AG04450 (cell line): ENCODE measurements around the gene SLC4A2. TPM values are rescaled to one million over a fixed set of nuclear protein-coding genes. Genes with fewer than 3 reads are reported as not detected.

Experiments used
- CTCF ChIA-PET: fragments of 300-600, 350-600 bp; formaldehyde crosslinking; extraction: SDS; loops from one replicate; lab custom pipeline; 2022; ENCODE audit warnings: antibody characterized with exemption, inconsistent platforms; lab: Charles Lee
- POLR2A ChIA-PET: fragments of 350-600 bp; formaldehyde crosslinking; extraction: SDS; loops from one replicate; lab custom pipeline; 2021; ENCODE audit warnings: antibody characterized with exemption, inconsistent platforms; lab: Yijun Ruan, JAX
- DNase-seq: peaks from one replicate; pipeline ENCODE4 v3.0.0-alpha.2; 2011; ENCODE audit warnings: low read depth, low spot score
- H3K27ac ChIP-seq: one replicate; pipeline ENCODE4 v1.5.1; 2012; ENCODE audit warnings: low read depth, low read length, control low read depth
- H3K27me3 ChIP-seq: one replicate; pipeline ENCODE4 v1.6.0; 2012; ENCODE audit warnings: low read length; ENCODE audit not compliant: control insufficient read depth, insufficient read depth
- H3K4me3 ChIP-seq: 2 replicates; pipeline ENCODE4 v1.5.1; 2011; ENCODE audit warnings: mild to moderate bottlenecking, low read depth, low read length, control low read depth
- H3K9me3 ChIP-seq: 2 replicates; pipeline ENCODE4 v1.5.1; 2012; ENCODE audit warnings: low read length; ENCODE audit not compliant: control insufficient read depth, insufficient read depth
- polyA plus RNA-seq: library from polyadenylated mRNA; depleted of rRNA; stranded (reverse); fragments of >200 nt; gene quantifications from 2 replicates; pipeline ENCODE4 v1.2.3, GENCODE V29; 2011
- TF ChIP-seq, protein P1 (sequence below): IDR thresholded peaks from 2 replicates; pipeline ENCODE4 v1.5.1; 2011; ENCODE audit warnings: low read depth, low read length, control low read depth, inconsistent platforms

SLC4A2 gene
- polyA plus RNA-seq, 1 experiment = 40.5 TPM

DNA sequence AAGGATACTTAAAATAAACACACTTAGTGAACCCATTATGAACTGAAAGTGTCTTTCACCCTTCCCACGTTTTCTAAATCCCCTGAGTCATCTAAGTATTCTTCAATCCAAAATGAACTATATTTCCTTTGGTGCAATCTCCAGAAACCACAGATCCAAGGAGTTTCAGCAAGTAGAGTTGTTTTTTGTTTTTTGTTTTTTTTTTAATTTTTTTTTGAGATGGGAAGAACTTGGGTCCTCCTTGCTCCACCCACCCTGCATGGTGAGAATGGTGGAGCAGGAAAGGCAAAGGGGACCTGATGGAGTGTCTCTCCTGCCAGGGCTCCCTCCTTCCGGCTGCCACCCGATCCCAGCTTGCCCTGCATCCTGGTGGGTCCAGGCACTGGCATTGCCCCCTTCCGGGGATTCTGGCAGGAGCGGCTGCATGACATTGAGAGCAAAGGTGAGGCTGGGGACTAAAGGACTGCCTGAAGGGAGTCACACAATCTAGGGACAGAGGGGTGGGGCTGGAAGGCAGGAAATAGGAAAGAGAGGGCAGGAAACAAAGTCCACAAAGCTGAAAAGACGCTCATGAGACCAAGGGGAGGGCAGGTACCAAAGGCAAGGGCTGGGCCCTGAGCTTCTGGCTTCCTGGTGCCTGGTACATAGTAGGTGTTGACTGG is 47.2 kb upstream of the SLC4A2 start:
- CTCF ChIA-PET = interaction anchor here (0.7 to 3.3 kb wide), 12 partner anchors 9 to 158 kb away, joined by 3 to 13 read pairs (median 4); no protein-coding TSS in a partner anchor
- TF ChIP-seq, protein P1, sequence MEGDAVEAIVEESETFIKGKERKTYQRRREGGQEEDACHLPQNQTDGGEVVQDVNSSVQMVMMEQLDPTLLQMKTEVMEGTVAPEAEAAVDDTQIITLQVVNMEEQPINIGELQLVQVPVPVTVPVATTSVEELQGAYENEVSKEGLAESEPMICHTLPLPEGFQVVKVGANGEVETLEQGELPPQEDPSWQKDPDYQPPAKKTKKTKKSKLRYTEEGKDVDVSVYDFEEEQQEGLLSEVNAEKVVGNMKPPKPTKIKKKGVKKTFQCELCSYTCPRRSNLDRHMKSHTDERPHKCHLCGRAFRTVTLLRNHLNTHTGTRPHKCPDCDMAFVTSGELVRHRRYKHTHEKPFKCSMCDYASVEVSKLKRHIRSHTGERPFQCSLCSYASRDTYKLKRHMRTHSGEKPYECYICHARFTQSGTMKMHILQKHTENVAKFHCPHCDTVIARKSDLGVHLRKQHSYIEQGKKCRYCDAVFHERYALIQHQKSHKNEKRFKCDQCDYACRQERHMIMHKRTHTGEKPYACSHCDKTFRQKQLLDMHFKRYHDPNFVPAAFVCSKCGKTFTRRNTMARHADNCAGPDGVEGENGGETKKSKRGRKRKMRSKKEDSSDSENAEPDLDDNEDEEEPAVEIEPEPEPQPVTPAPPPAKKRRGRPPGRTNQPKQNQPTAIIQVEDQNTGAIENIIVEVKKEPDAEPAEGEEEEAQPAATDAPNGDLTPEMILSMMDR = no peak
- peaks cover 8% of the 10 kb centered on the region for H3K27me3 ChIP-seq
- H3K4me3 ChIP-seq = no peak overlapping the region
- no peak for DNase-seq
- no peak overlapping the region for H3K27ac ChIP-seq
- POLR2A ChIA-PET = no interaction called here
- peaks cover 9% of the 10 kb centered on the region; the same call in 1 of the 2 replicates for H3K9me3 ChIP-seq

DNA sequence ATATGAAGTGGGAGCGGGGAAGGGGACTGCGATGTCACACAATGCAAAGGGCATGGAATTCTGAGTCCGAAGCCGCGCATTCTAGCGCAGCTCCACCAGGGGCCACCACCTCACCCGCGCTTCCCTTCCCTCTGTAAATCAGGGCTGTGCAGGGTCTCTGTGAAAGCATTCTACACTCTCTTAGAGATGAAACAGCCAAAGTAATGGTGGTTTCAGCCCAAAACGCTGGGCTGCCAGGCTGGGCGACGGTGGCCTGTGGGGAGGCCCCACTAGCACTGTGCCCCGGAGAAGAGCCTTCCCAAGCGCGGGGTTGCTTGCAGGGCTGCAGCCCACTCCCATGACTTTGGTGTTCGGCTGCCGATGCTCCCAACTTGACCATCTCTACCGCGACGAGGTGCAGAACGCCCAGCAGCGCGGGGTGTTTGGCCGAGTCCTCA is 46.5 kb upstream of the SLC4A2 start:
- ChIA-PET POLR2A (interaction anchor here (0.9 kb wide), 1 partner anchor 34 kb away, joined by 3 read pairs; no protein-coding TSS in a partner anchor), CTCF (interaction anchor here (1.0 to 3.3 kb wide), 8 partner anchors 8 to 158 kb away, joined by 3 to 13 read pairs (median 4); no protein-coding TSS in a partner anchor)
- Histone ChIP-seq H3K9me3 (peaks cover 9% of the 10 kb centered on the region; the same call in 1 of the 2 replicates), H3K27me3 (peaks cover 15% of the 10 kb centered on the region), H3K27ac (no peak overlapping the region), H3K4me3 (no peak overlapping the region)
- DNase-seq = no peak
- TF ChIP-seq, protein P1 = peak; percentile 68

DNA sequence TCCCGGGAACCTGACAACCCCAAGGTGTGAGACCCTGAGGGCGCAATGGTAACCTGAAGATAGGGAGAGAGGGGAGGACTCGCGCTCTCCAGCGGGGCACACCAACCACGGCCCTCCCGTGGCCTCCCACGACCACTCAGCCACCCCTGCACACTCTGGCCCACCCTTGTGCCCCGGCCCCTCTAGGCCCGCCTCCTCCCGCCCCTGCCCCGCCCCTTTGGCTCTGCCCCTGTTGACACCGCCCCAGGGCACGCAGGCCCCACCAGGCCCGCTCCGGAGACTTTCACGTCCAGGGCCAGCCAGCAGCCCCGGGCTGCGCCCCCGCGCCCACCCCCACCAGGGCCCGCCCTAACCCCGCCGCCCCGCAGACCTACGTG is 46.0 kb upstream of the SLC4A2 start:
- H3K4me3 ChIP-seq = peak overlapping the region; percentile 25; the same call in 1 of the 2 replicates
- TF ChIP-seq, protein P1 = no peak
- H3K27ac ChIP-seq = no peak overlapping the region
- H3K27me3 ChIP-seq = peaks cover 19% of the 10 kb centered on the region
- H3K9me3 ChIP-seq = peaks cover 9% of the 10 kb centered on the region; the same call in 1 of the 2 replicates
- DNase-seq = no peak
- ChIA-PET CTCF (interaction anchor here (0.7 to 0.8 kb wide), 3 partner anchors 50 to 233 kb away, joined by 5 to 6 read pairs (median 5); no protein-coding TSS in a partner anchor), POLR2A (interaction anchor here (0.6 to 0.9 kb wide), 2 partner anchors 34 to 45 kb away, joined by 3 read pairs; no protein-coding TSS in a partner anchor)

DNA sequence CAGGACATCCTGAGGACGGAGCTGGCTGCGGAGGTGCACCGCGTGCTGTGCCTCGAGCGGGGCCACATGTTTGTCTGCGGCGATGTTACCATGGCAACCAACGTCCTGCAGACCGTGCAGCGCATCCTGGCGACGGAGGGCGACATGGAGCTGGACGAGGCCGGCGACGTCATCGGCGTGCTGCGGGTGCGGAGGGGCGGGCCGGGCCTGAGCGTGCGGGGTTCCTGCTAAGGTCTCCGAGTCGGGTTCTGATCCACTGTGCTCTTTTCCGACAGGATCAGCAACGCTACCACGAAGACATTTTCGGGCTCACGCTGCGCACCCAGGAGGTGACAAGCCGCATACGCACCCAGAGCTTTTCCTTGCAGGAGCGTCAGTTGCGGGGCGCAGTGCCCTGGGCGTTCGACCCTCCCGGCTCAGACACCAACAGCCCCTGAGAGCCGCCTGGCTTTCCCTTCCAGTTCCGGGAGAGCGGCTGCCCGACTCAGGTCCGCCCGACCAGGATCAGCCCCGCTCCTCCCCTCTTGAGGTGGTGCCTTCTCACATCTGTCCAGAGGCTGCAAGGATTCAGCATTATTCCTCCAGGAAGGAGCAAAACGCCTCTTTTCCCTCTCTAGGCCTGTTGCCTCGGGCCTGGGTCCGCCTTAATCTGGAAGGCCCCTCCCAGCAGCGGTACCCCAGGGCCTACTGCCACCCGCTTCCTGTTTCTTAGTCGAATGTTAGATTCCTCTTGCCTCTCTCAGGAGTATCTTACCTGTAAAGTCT is 45.5 kb upstream of the SLC4A2 start:
- peaks cover 5% of the 10 kb centered on the region; the same call in 1 of the 2 replicates for H3K9me3 ChIP-seq
- no peak overlapping the region for H3K27ac ChIP-seq
- TF ChIP-seq, protein P1 = no peak
- ChIA-PET CTCF (interaction anchor here (0.7 to 0.8 kb wide), 3 partner anchors 51 to 234 kb away, joined by 5 to 6 read pairs (median 5); no protein-coding TSS in a partner anchor), POLR2A (interaction anchor here (0.6 to 0.9 kb wide), 2 partner anchors 33 to 45 kb away, joined by 3 read pairs; no protein-coding TSS in a partner anchor)
- H3K4me3 ChIP-seq = peak overlapping the region; percentile 25; the same call in 1 of the 2 replicates
- no peak for DNase-seq
- H3K27me3 ChIP-seq = peaks cover 22% of the 10 kb centered on the region
